ENCODE results near the gene PCDHA8. TPM values are rescaled to one million over a fixed set of nuclear protein-coding genes. Genes with fewer than 3 reads are reported as not detected.
"Not testable (repeated sequence)": the region's sequence is repeated elsewhere in the genome, so short reads cannot be mapped to it uniquely, and the experiment has no call there.

PCDHA8 gene
- total RNA-seq, 1 experiment from 2014 or later = not detected

DNA sequence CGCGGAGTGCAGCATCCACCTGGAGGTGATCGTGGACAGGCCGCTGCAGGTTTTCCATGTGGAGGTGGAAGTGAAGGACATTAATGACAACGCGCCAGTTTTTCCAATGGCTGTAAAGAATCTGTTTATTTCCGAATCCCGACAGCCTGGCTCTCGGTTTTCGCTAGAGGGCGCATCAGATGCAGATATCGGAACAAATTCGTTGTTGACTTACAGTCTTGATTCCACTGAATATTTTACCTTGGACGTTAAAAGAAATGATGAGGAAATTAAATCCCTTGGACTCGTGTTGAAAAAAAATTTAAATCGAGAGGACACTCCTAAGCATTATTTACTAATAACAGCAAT lies 39.5 kb upstream of the PCDHA8 start:
- BruUV-seq (replicated peaks) = no TSS peak
- Histone ChIP-seq H3K9me3 (ENCODE audit: control insufficient read depth in 1 of 2, insufficient read depth in 1 of 2, low read depth in 1 of 2, low read length in 2 of 2) (peaks cover 0 to 5% of the 10 kb centered on the region in 2 experiments; a peak in 2 of 4 replicates), H3K9ac (ENCODE audit: low read length) (no peak overlapping the region), H3K9me2 (ENCODE audit: insufficient read depth) (no peaks in the 10 kb centered on the region), H3K27ac (ENCODE audit: low read depth, low read length) (no peak overlapping the region), H3K4me3 (replicated peaks in 1 of 2; ENCODE audit: low read depth in 1 of 2, low read length in 2 of 2) (no peak overlapping the region), H3K27me3 (ENCODE audit: insufficient read depth, low read length) (no peaks in the 10 kb centered on the region), H3K36me3 (ENCODE audit: control insufficient read depth in 1 of 2, insufficient read depth in 2 of 2, low read length in 2 of 2) (no peaks in the 10 kb centered on the region), H3K4me2 (ENCODE audit: low read length) (no peak overlapping the region), H2AFZ (ENCODE audit: low read depth, low read length, poor library complexity, severe bottlenecking) (no peak overlapping the region), H4K20me1 (ENCODE audit: insufficient read depth) (no peaks in the 10 kb centered on the region), H3K4me1 (ENCODE audit: control insufficient read depth in 1 of 2, insufficient read depth in 2 of 2, low read length in 2 of 2) (no peaks in the 10 kb centered on the region), H3K79me2 (ENCODE audit: insufficient read depth, low read length) (no peaks in the 10 kb centered on the region)
- CTCF ChIA-PET = no interaction called here
- ATAC-seq (no peak), DNase-seq (ENCODE audit: low read depth, low spot score) (no peak)
- TF ChIP-seq POLR2AphosphoS5 (IDR thresholded peaks at IDR 0.05; ENCODE audit: low read depth, low read length) (no peak), TCF7L2 (IDR thresholded peaks at IDR 0.05; ENCODE audit: borderline replicate concordance, extremely low read depth, insufficient read depth, insufficient read length) (no peak), EGR1 (IDR thresholded peaks at IDR 0.05; ENCODE audit: low read depth) (no peak), EZH2phosphoT487 (IDR thresholded peaks at IDR 0.05; ENCODE audit: borderline replicate concordance) (no peak), SRF (IDR thresholded peaks at IDR 0.05; ENCODE audit: low read depth) (no peak), CBX3 (IDR thresholded peaks at IDR 0.05; ENCODE audit: low read depth) (no peak)
- TF ChIP-seq, protein P1, sequence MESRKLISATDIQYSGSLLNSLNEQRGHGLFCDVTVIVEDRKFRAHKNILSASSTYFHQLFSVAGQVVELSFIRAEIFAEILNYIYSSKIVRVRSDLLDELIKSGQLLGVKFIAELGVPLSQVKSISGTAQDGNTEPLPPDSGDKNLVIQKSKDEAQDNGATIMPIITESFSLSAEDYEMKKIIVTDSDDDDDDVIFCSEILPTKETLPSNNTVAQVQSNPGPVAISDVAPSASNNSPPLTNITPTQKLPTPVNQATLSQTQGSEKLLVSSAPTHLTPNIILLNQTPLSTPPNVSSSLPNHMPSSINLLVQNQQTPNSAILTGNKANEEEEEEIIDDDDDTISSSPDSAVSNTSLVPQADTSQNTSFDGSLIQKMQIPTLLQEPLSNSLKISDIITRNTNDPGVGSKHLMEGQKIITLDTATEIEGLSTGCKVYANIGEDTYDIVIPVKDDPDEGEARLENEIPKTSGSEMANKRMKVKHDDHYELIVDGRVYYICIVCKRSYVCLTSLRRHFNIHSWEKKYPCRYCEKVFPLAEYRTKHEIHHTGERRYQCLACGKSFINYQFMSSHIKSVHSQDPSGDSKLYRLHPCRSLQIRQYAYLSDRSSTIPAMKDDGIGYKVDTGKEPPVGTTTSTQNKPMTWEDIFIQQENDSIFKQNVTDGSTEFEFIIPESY (IDR thresholded peaks at IDR 0.05; ENCODE audit: extremely low read depth, insufficient replicate concordance, low read length) = no peak
- TF ChIP-seq, protein P2, sequence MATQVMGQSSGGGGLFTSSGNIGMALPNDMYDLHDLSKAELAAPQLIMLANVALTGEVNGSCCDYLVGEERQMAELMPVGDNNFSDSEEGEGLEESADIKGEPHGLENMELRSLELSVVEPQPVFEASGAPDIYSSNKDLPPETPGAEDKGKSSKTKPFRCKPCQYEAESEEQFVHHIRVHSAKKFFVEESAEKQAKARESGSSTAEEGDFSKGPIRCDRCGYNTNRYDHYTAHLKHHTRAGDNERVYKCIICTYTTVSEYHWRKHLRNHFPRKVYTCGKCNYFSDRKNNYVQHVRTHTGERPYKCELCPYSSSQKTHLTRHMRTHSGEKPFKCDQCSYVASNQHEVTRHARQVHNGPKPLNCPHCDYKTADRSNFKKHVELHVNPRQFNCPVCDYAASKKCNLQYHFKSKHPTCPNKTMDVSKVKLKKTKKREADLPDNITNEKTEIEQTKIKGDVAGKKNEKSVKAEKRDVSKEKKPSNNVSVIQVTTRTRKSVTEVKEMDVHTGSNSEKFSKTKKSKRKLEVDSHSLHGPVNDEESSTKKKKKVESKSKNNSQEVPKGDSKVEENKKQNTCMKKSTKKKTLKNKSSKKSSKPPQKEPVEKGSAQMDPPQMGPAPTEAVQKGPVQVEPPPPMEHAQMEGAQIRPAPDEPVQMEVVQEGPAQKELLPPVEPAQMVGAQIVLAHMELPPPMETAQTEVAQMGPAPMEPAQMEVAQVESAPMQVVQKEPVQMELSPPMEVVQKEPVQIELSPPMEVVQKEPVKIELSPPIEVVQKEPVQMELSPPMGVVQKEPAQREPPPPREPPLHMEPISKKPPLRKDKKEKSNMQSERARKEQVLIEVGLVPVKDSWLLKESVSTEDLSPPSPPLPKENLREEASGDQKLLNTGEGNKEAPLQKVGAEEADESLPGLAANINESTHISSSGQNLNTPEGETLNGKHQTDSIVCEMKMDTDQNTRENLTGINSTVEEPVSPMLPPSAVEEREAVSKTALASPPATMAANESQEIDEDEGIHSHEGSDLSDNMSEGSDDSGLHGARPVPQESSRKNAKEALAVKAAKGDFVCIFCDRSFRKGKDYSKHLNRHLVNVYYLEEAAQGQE (IDR thresholded peaks at IDR 0.05; ENCODE audit: low read depth) = no peak
- POLR2A ChIA-PET = no interaction called here
- RAD21 ChIA-PET (ENCODE audit: low non-redundant PET in 1 of 2, low total read pairs in 2 of 2, uncharacterized antibody in 2 of 2, unreplicated experiment in 2 of 2) = no interaction called here
- intact Hi-C loops (cut with micrococcal nuclease) = no loop called here

DNA sequence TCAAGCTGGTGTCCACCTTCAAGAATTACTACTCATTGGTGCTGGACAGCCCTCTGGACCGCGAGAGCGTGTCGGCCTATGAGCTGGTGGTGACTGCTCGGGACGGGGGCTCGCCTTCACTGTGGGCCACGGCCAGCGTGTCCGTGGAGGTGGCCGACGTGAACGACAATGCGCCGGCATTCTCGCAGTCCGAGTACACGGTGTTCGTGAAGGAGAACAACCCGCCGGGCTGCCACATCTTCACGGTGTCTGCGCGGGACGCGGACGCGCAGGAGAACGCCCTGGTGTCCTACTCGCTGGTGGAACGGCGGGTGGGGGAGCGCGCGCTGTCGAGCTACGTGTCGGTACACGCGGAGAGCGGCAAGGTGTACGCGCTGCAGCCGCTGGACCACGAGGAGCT lies 38.6 kb upstream of the PCDHA8 start:
- H3K27me3 ChIP-seq (ENCODE audit: insufficient read depth, low read length); H4K20me1 ChIP-seq (ENCODE audit: insufficient read depth); RAD21 ChIA-PET (ENCODE audit: low non-redundant PET in 1 of 2, low total read pairs in 2 of 2, uncharacterized antibody in 2 of 2, unreplicated experiment in 2 of 2); H3K9me2 ChIP-seq (ENCODE audit: insufficient read depth); H3K4me2 ChIP-seq (ENCODE audit: low read length); H3K27ac ChIP-seq (ENCODE audit: low read depth, low read length); BruUV-seq (replicated peaks); H3K4me1 ChIP-seq (ENCODE audit: control insufficient read depth in 1 of 2, insufficient read depth in 2 of 2, low read length in 2 of 2); intact Hi-C loops (cut with micrococcal nuclease); H2AFZ ChIP-seq (ENCODE audit: low read depth, low read length, poor library complexity, severe bottlenecking); H3K36me3 ChIP-seq (ENCODE audit: control insufficient read depth in 1 of 2, insufficient read depth in 2 of 2, low read length in 2 of 2); H3K4me3 ChIP-seq (replicated peaks in 1 of 2; ENCODE audit: low read depth in 1 of 2, low read length in 2 of 2); H3K79me2 ChIP-seq (ENCODE audit: insufficient read depth, low read length); CTCF ChIA-PET; POLR2A ChIA-PET; H3K9ac ChIP-seq (ENCODE audit: low read length); H3K9me3 ChIP-seq (ENCODE audit: control insufficient read depth in 1 of 2, insufficient read depth in 1 of 2, low read depth in 1 of 2, low read length in 2 of 2); ATAC-seq; DNase-seq (ENCODE audit: low read depth, low spot score): not testable (repeated sequence)

Measured in HCT116 (cell line).